CD4-positive, alpha-beta T cell treated with Interleukin-1 beta for 1 hour (primary cell): ENCODE results near the gene HERC2.
"Not testable (repeated sequence)": the region's sequence is repeated elsewhere in the genome, so short reads cannot be mapped to it uniquely, and the experiment has no call there.

Experiments
- DNase-seq, 2 donors: peaks; one replicate each; pipeline ENCODE4 v3.0.0-alpha.2; 2020 to 2022

Gene HERC2

DNA sequence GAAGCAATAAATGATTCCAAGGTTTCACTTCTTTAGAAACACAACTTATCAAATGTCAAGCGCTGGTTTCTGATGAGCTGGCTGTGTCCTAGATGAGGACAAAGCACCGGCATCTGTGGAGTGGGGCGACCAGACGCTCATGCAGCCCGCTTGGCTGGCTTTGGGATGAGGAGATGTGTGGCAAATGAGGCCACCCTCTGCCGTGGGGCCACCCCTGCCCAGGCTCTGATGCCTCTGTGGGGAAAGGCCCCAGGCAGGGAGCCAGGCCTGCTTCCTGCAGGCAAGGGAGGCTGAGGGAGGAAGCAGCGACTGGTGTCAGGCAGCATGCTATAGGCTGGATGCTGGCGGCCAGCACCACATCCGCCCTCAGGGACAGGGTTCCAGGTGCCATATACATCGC, 102.9 kb downstream of the HERC2 start:
- DNase-seq = no peak

DNA sequence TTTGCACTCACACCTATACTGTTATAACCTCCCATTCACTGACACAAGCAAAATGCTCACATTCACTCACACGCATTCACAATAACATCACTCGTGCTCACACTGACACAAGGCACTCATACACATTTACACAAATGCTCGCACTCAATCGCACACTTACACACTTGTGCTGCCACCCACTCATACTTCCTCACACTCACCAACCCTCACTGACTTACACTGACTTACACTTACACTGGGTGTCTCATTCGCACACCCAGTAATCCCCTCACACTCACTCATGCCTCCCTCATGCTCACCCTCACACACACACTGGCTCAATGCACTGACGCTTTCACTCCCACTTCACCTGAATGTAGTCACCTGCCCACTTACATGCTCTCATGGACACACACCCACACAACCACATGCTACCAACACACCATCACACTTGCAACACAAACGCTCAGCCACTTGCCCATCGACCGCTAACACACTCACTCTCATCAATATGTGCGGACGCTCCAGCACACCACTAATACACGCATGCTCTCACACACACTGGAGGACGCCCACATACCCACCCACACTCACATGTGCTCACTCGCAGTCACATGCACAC, 104.9 kb downstream of the HERC2 start:
- not testable (repeated sequence) for DNase-seq

DNA sequence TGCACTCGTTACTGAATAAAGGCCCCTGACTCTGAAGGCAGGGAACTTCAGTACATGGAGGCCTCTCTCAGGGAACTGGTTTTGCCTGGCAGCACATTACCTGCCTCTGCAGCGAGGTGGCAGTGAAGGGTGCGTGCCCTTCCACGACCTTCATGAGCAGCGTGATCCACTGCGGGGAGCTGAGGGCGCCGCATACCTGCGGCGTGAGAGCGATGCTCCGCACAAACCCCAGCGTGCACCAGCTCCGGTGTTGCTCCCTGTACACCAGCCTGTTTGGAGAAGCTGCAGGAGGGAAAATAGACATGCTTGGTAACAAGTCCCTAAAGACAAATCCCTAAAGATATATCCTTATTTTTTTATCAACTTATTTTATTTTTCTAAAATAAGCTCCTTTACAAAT, 106.5 kb downstream of the HERC2 start:
- not testable (repeated sequence) for DNase-seq

DNA sequence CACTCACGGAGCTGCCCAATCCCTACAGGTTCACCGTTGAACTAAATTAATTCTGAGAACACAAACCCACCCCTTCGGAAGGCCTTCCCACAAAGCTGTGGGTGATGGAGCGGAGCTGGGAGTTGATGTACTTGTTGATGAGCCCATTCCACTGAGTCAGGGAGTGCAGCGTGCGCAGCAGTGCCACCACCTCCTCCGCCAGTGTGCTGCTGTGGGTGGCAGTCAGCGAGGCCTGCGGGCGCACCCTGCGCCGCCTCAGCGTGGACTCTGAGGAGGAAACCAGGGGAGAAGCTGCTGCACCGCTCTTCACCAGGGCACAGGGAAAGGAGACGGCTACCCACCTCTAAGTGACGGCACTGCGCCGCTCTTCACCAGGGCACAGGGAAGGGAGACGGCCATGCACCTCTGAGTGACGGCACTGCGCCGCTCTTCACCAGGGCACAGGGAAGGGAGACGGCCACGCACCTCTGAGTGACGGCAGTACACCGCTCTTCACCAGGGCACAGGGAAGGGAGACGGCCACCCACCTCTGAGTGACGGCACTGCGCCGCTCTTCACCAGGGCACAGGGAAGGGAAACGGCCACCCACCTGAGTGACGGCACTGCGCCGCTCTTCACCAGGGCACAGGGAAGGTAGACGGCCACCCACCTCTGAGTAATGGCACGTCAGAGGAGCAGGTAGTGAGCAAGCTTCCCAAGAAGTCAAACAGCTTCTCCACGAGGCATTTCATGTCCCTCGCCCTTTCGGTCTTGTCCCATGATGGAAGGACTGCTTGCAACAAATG, 107.8 kb downstream of the HERC2 start:
- DNase-seq = not testable (repeated sequence)

DNA sequence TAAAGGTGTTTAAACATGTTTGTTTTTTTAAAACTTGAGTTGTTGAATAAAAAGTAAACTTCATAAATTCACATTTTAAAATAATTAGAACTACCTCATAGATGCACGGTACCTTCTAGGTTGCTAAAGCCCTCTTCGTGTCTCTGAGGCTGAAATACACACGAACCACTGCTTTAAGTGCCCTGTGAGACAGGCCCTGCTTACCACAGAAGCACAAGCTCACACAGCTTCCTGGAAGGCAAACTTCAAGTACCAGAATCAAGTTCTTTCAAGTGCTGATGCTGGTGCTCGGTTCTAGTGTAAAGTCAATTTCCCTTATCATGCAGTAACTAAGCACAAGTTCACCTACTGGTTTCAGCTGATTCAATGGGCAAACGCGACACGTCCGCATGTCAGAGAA, 108.6 kb downstream of the HERC2 start:
- DNase-seq = not testable (repeated sequence)

DNA sequence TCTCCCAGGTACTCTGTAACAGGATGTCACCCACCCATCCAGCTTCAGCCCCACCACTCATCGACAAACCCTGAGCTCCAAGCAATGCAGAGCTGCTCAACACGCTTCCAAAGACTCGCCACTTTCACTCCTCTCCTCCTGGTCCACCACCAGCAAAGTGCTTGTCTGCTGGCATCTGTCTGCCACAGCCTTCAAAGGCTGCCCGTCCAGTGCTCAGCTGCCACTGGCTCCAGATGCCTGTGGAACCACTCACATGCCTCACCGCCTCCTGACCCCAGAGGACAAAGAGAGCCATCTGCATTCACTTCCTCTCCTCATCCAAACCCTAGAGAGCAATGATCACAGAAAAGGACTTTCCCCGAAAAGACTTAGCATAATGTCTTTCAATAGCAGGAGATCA, 113.4 kb downstream of the HERC2 start:
- DNase-seq = no peak

DNA sequence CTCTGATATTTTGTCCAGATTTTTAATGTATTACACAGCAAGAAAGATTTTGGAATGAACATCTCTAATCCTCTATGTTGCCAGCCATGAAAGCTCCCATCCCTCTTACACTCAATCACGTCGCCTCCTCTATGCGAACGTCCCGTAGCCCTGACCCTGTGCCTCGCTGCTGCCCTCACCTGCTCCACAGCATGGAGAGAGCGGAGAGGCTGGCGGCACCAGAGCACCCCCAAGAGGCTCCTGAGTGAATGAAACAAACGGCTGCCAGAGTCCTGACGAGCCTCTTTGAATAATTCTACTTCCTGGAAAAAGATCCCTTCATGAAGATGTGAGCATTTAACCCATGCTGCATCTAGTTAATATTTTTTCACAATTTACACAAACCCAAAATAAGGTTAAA, 116.3 kb downstream of the HERC2 start:
- DNase-seq = not testable (repeated sequence)

DNA sequence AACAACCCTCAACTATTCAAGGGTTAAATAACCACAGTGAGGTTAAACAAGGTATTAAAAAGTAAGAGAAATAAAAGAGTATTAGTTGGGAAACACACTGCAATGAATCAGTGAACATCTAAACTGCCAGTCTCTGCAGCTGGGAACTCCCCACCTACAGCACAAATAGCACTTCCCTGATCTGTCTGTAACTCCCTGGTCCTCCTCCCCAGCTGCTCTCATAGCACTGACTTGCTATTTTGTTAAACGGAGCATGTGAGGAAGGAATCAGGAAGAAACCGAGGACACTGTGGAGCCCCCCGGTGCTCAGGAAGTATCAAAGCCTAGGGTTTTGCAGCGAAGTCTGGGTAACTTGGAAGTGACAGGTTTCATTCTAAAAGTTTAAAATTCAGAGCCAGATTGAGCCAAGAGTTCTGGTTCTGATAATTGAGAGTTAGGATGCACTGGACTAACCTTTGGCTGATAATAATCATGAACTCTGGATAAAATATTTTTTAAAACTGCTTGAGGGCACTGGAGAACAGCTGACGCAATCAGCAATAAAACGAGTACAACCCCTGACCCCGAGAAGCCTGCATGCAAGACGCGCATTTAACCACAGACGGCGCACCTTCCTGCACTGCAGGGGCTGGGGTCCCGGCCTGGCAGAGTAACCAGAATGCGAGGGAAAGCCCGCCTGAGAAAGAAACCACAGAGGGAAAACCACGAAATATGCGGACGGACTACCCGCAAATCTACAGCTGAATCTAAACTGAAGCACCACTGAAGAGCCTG, 118.7 kb downstream of the HERC2 start:
- DNase-seq = not testable (repeated sequence)

DNA sequence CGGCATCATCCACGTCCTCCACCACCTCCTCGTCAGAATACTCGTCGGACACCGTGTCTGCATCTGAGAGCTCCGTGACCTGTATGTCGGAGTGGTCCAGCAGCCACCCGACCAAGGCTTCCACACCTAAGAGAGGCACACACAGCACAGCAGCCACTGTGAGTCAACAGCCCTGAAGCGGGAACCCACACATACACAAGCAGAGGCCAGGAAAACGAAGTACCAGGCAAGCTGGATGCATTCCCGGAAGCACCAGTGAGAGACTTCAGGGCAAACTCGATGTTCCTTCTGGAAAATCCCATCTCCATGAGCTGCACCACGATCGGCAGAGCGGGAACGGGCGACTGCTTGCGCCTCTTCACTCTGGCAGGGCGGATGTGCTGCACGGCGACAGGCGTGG, 119.9 kb downstream of the HERC2 start:
- not testable (repeated sequence) for DNase-seq

DNA sequence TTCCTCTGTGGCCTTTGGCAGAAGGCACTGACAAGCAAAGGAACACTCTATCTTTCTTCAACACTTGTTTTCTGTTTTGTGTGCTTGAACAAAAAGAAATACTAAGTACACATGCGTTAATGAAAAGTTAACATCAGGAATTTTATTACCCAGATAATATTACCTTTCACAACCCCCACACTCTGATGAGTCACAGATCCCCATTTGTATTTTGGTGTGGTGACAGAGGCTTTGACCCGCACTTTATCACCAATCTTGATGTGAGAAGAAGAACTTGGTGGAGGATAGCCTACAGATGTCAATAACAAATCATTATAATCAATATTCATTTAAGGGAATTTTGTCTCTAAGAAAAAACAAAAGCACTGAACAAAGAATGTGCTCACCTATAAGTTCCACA, 123.8 kb downstream of the HERC2 start:
- DNase-seq = not testable (repeated sequence)

DNA sequence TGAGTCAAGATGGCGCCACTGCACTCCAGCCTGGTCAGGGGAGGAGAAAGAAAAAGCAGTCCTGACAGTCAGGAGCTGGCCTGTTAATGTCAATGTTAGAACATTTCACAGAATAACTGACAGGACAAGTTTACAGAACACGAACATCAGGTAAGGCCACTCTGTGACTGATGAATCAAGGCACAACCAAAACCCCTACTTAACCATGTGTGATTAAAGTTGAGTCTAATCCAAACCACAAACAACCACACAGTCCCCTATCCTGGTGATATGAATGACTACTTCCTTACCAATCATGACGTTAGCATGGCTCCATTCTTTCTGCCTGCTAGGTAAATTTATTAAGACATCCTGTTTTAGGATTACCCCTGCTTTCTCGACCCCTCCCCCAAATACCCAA, 124.3 kb downstream of the HERC2 start:
- DNase-seq = not testable (repeated sequence)

DNA sequence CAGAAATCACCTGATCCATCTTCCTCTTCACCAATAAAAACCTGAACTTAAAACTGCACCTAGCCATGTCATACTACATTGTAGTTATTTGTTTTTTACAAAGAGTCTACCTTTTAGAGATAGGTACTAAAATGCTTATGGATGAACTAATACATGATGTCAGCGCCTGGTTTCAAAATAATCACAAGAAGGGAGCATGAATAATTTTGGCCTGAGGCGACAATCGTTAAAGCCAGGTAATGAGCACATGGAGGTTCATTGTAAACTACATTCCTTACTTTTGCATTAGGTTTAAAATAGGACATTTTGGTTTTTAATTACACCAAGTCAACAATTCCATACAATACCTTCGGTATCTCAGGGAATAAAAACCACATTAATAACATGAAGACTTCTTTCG, 125.4 kb downstream of the HERC2 start:
- not testable (repeated sequence) for DNase-seq

DNA sequence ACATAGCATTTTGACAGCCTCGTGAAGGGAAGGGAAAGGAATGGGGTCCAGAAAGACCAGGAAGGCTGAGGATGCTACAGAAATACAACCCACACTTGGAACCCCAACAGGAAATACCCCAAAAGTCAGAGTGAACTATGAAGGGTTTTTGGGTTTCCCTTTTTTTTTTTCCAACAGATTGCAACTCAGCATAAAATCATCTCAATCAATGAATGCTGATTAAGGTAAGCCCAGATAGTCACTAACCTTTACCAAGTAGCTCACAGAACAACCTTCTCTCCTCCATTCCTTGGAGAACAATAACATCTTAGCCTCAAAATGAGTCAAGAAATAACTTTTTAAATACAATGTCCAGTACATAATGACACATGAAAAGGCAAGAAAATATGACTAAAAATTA, 129.2 kb downstream of the HERC2 start:
- DNase-seq = no peak

DNA sequence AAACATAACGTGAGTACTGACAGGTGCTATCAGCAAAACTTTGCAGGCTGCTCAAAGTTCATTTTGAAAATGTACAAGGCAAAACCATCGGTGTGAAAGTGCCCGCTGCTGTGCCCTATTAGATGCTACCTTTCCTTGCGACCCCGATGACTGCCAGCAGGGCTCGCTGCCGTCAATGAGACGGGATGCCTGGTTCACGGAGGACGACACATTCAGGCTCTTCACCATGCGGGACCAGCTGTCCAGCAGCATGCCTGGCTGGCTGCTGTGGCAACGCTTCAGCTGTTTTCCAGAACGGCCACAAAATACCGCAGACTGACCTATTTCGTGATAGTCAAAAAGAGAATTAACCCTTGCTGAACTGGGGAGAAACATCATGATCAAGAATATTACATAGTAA, 130.1 kb downstream of the HERC2 start:
- DNase-seq = no peak

DNA sequence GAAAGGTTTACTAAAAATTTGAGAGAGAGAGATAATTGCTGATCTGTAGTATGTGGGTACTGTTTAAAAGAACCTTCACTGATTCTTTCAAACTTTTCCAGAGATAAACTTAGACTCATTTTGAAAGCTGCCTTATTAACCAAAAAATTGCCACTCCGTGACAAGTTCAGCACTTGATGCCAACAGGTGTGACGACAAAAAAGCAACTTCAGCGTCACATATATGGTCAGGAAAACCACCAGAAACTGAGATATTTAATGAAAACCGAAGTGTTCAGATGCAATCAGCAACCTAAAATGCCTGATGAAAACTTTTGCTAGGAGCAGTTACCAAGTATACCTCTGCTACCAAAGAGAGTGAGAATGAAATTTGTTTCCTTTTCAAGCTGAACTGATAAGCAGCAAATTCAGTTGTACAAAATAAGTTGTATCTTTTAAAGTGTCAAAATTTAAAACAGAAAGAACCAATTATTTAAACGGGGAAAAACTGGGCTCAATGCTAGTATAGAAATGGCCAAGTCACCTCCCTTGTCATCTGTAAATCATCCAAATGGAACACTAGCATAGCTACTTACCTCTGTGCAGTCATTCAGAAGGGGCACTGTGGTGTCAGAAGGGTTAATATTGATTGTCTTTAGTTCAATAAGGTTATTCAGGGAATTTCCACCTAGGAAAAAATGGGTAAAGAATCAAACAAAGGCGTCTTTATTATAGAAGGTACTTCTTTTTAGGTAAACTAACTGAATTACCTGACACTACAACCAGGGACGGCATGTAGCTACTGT, 131.4 kb downstream of the HERC2 start:
- no peak for DNase-seq

DNA sequence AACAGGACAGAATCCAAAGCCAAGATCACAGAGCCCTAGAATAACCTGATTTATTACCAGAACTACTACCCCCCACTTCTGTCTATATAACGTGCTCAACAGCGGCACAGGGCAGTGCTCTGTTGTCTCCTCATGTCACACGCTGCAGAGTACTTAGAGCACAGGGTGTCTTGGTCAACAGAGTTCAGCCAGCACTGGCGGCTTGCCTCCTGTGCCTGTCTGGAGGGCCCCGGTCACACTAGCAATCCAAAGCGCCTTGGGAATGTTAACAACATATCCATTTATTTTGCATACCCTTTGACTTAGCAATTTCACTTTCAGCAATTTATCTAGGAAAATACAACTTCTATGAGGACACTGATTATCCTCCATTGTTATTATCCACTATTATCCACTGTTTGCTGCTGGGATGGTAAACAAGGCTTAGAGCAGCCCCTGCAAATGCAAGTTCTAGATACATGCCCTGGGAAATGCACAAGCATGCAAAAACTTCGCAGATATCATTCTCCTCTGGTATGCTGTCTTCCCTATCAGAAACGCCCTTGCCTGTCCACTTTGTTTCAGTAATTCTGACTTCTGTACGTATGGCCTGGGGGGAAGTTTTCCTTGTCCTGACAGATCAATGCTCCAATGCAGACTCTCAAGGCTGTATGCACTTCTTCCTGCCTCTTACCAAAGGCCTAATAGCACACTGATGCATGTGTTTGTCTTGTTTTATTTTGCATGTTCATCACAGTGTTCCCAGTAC, 136.7 kb downstream of the HERC2 start:
- no peak for DNase-seq

DNA sequence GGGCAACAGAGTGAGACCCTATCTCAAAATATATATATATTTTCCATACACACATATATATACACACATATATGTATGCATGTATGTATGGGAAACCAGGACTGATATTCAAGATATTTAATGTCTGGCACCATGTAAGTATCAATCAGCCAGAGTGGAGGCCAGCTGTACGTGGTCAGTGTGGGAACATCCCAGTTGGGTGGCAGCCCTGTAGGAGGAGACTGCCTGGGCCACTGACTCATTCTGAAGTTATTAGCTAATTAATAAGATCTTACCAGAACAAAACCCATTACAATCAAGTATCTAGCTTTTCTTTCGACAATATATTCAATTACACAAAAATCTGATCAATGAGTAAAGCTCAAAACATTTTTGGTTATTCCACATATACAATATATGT, 137.8 kb downstream of the HERC2 start:
- no peak for DNase-seq

DNA sequence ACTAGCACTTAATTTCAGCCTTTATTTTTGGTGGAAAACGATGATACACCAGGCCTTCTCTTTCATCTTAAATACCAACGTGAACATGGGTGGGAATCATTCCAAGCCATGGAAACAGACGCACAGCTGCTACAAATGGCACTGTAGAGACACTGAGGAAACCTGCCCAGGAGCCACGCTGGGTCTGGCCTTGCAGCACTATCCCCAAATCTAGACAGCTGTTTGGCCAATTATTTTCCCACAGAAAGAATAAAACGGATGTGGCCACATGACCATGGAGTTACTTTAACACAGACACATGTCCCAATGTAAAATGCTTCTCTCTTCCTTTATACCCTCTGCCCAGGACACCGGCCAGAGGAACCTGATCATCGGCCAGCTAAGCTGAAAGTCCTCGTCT, 139.2 kb downstream of the HERC2 start:
- no peak for DNase-seq

DNA sequence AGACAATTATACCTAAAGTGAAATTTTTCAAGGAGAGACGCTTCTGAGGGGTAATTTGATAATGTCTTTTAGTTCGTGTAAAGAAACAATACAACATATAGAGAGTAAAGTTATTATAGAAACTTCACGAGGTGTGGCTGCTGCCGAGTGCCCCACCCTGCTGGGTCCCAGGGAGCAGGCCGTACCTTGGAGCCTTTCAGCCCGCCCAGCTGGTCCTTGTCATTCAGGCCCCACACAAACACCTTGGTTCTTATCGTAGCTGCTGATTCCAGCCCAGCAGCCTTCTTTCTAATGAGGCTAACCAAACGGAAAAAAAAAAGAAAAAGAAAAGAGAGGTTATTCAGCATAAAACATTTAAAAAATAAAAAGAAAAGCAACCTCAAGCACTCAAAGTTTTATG, 139.8 kb downstream of the HERC2 start:
- DNase-seq = no peak

DNA sequence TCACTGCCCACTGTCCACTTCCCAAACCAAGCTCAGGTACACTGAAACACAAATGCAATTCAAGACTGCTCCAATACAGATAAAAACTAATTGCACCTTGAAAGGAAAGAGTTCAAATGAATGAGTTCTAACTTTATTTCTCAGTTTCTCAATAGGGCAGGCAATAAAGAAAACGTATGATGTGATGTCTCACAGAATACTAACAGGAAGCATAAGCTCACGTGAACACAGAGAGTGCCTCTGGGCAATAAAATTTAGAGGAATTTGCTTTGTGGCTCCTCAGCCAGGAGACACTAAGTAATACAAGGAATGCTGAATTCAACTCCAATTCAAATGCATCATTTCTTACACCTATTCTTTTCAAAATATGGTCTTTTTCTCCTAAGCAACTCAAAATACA, 140.6 kb downstream of the HERC2 start:
- no peak for DNase-seq

DNA sequence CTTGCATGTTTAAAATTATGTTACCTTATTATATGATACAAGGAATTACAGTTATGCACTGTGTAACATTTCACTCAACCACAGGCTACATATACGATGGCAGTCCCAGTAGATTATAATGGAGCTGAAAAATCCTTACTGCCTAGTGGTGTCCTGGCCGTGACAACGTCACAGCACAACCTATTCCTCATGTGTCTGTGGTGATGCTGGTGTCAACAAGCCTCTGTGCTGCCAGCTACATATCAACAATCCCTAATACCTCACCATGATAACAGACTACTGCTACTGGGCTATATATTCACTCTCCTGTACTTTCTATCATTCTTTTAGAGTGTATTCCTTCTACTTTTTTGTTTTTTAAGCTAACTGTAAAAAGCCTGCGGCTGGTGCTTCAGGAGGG, 142.7 kb downstream of the HERC2 start:
- no peak for DNase-seq

DNA sequence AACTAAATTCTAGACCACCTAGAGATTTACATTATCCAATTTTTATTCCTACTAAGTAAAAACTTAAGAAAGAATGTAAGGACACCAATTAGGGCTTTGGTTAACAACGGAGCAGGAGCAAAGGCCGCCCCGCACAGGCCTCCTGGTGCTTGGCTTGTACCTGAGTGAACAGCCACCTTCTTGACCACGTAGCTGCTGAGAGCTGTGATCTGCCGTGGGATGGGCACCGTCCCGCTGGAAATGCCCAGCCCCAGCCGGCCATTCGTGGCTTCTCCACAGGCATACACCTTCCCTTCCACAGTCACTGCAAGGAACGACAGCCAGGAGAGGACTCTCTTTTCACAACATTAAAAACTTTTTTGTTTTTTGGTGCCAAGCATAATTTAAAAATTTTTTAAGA, 143.3 kb downstream of the HERC2 start:
- no peak for DNase-seq
